ENCODE measurements around the gene USP30.

The USP30 gene

GRCh38 chr12:109127533-109128242 is 75.3 kb downstream of the USP30 start:
- DNase-seq (ENCODE audit: low read depth) = no peak

- no peak for DNase-seq (ENCODE audit: low read depth)
Measured at GRCh38 chr12:109130297-109131153, 78.1 kb downstream of the USP30 start.

GRCh38 chr12:109131154-109132050 is 79.0 kb downstream of the USP30 start:
- DNase-seq (ENCODE audit: low read depth) = no peak

GRCh38 chr12:109134186-109134917 is 82.0 kb downstream of the USP30 start:
- DNase-seq (ENCODE audit: low read depth) = no peak

- DNase-seq (ENCODE audit: low read depth) = no peak
Measured at GRCh38 chr12:109137055-109137454, 84.7 kb downstream of the USP30 start.

Measured in stimulated activated CD8-positive, alpha-beta memory T cell treated with anti-CD3 and anti-CD28 coated beads, Interleukin-15, amount 100 ng/mL, for 1 hour (primary cell).